ENCODE measurements around the gene SFI1.

DNA sequence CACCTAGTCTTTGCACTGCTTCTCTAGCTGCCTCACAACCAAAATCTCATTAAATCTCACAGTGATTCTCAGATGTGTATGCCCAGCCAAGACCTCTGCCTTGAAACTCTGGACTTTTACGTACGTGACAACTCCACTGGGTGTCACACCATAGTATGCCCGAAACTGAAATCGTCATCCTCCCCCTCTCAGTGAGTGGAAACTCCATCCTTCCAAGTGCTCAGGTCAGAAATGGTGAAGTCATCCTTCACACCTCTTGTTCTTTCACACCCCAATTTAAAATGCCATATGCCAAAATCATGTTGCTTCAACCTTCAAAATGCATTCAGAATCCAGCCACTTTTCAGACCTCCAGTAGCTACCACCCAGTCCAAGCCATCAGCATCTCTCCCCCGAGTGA is 42.5 kb downstream of the SFI1 start:
- TF ChIP-seq POLR2A (IDR thresholded peaks at IDR 0.05) = no peak
- TF ChIP-seq CTCF (IDR thresholded peaks at IDR 0.05) = no peak

Measured in esophagus squamous epithelium (tissue), 4 donors.